Cardiac muscle cell (in vitro differentiated cells and primary cell): ENCODE data around the gene KLHL7. TPM values are rescaled to one million over a fixed set of nuclear protein-coding genes. Genes with fewer than 3 reads are reported as not detected.

ENCODE experiments used
- DNase-seq, 2 donors: peaks; one replicate each; pipeline versions ENCODE4 v3.0.0 to v3.0.0-alpha.2; 2010 to 2017; ENCODE audit warnings: low read depth in 1 of 2, low spot score in 1 of 2
- H3K27ac ChIP-seq: fragments of 200-600 bp; sonication (generic); 2 replicates; pipeline ENCODE4 v1.5.1; 2016
- H3K27me3 ChIP-seq: fragments of 200-600 bp; sonication (generic); 2 replicates; pipeline ENCODE4 v1.6.0; 2016; ENCODE audit warnings: control low read depth
- H3K36me3 ChIP-seq: fragments of 200-600 bp; sonication (generic); 2 replicates; pipeline ENCODE4 v1.5.1; 2016; ENCODE audit warnings: control low read depth
- H3K4me1 ChIP-seq: fragments of 200-600 bp; sonication (generic); 2 replicates; pipeline ENCODE4 v1.8.1; 2017; ENCODE audit warnings: low read depth, mild to moderate bottlenecking, mixed run types
- H3K4me3 ChIP-seq: fragments of 200-600 bp; sonication (generic); 2 replicates; pipeline ENCODE4 v1.5.1; 2016; ENCODE audit warnings: mild to moderate bottlenecking
- H3K9me3 ChIP-seq: fragments of 200-600 bp; sonication (generic); 2 replicates; pipeline ENCODE4 v1.5.1; 2017; ENCODE audit warnings: low read depth, mild to moderate bottlenecking, control low read depth
- polyA plus RNA-seq: library from polyadenylated mRNA; unstranded; fragments of >200 nt; fragmentation: Nextera tagmentation; extraction: Ambion mirVana; gene quantifications from 2 replicates; pipeline ENCODE4 v1.2.1, GENCODE V29; 2016
- total RNA-seq: library from RNA; depleted of rRNA; stranded (reverse); fragments of >200 nt; gene quantifications from 2 replicates; pipeline ENCODE4 v1.2.3, GENCODE V29; 2016
- TF ChIP-seq, protein P1 (sequence below): IDR thresholded peaks from 2 replicates; pipeline ENCODE4 v1.5.1; 2012; ENCODE audit warnings: low read depth, mild to moderate bottlenecking, low read length

The KLHL7 gene
- total and polyA plus RNA-seq, 2 experiments from 2014 or later: 33.4 to 47.1 TPM

DNA sequence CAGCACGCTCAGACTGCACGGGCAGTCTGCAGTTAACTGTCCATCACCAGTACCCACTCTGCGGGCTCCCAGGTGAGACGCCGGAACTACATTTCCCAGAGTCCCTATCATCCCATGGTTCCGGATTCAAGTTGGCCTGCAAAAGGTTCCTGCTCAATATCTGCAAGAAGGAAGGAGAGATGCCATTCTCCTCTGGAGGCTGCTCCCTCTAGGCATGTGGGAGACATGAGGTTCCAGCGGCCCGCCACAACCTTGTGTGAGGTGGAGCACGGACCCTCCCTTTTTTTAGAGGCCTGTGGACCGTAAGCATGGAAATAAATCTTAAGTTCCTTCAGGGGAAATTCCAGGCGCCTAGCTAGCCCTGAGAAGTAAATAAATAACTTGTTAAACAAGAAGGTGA lies 106.0 kb downstream of the KLHL7 start:
- no peak overlapping the region for H3K4me3 ChIP-seq
- no peaks in the 10 kb centered on the region for H3K27me3 ChIP-seq
- H3K36me3 ChIP-seq: no peaks in the 10 kb centered on the region
- H3K27ac ChIP-seq: no peak overlapping the region
- H3K4me1 ChIP-seq: no peaks in the 10 kb centered on the region
- H3K9me3 ChIP-seq: no peaks in the 10 kb centered on the region
- TF ChIP-seq, protein P1, sequence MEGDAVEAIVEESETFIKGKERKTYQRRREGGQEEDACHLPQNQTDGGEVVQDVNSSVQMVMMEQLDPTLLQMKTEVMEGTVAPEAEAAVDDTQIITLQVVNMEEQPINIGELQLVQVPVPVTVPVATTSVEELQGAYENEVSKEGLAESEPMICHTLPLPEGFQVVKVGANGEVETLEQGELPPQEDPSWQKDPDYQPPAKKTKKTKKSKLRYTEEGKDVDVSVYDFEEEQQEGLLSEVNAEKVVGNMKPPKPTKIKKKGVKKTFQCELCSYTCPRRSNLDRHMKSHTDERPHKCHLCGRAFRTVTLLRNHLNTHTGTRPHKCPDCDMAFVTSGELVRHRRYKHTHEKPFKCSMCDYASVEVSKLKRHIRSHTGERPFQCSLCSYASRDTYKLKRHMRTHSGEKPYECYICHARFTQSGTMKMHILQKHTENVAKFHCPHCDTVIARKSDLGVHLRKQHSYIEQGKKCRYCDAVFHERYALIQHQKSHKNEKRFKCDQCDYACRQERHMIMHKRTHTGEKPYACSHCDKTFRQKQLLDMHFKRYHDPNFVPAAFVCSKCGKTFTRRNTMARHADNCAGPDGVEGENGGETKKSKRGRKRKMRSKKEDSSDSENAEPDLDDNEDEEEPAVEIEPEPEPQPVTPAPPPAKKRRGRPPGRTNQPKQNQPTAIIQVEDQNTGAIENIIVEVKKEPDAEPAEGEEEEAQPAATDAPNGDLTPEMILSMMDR: no peak
- no peak for DNase-seq

GRCh38 chr7:23212395-23212794 lies 106.8 kb downstream of the KLHL7 start:
- Histone ChIP-seq H3K4me3 (no peak overlapping the region), H3K9me3 (no peaks in the 10 kb centered on the region), H3K27me3 (no peaks in the 10 kb centered on the region), H3K27ac (no peak overlapping the region), H3K4me1 (no peaks in the 10 kb centered on the region), H3K36me3 (no peaks in the 10 kb centered on the region)
- TF ChIP-seq, protein P1: no peak
- DNase-seq: no peak

DNA sequence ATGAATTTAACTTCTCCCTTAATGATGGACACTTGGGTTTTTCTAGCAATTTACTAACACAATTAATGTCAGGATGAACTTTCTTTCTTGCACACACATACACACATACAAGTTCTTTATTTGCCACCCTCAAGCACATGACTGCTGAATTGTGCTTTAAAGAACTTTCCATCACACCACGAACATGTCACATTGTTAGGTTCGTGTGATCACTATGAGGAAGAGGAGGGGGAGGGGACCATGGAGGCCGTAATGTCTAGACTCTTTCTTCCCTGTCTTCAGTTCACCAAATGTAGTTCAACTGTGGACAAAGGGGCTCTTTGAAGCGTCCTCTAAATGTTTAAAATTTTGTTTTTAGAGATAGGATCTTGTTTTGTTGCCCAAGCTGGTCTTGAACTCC lies 107.3 kb downstream of the KLHL7 start:
- H3K27me3 ChIP-seq: no peaks in the 10 kb centered on the region
- no peaks in the 10 kb centered on the region for H3K4me1 ChIP-seq
- H3K27ac ChIP-seq: no peak overlapping the region
- no peak for DNase-seq
- no peak overlapping the region for H3K4me3 ChIP-seq
- TF ChIP-seq, protein P1: no peak
- H3K9me3 ChIP-seq: no peaks in the 10 kb centered on the region
- H3K36me3 ChIP-seq: no peaks in the 10 kb centered on the region

DNA sequence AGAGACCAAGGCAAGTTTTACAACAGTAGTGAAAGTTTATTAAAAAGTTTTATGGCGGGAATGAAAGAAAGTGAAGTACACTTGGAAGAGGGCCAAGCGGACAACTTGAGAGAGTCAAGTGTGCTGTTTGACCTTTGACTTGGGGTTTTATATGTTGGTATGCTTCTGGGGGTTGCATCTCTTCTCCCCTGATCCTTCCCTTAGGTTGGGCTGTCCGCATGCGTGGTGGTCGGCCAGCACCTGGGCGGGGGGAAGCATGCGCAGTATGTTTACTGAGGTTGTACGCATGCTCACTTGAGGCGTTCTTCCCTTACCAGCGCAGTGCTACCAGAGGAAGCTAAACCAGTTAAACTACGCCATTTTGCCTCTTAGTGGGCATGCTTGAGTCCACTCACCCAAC lies 108.2 kb downstream of the KLHL7 start:
- Histone ChIP-seq H3K9me3 (no peaks in the 10 kb centered on the region), H3K36me3 (no peaks in the 10 kb centered on the region), H3K27me3 (no peaks in the 10 kb centered on the region), H3K4me1 (no peaks in the 10 kb centered on the region), H3K27ac (no peak overlapping the region), H3K4me3 (no peak overlapping the region)
- TF ChIP-seq, protein P1: no peak
- DNase-seq: no peak

DNA sequence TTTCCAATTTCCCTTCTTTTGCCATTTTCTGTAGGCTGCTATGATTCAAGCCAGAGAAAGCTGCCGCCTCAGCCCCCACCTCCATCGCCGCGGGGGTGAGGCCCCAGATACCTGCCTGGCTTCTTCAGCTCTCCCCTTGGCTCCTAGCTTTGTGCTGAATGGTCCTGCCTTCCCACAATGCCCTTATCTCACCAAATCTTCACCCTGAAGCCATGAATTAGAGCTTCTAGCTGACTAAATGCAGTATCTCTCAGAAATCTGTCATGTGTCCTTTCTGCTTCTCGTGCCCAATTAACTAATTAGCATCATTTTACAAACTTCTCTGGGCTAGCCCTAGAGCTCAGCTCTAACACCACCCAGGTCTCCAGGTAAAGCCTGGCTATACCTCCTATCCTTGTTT lies 108.8 kb downstream of the KLHL7 start:
- Histone ChIP-seq H3K4me1 (no peaks in the 10 kb centered on the region), H3K4me3 (no peak overlapping the region), H3K27ac (no peak overlapping the region), H3K27me3 (no peaks in the 10 kb centered on the region), H3K9me3 (no peaks in the 10 kb centered on the region), H3K36me3 (no peaks in the 10 kb centered on the region)
- DNase-seq: no peak
- TF ChIP-seq, protein P1: no peak

GRCh38 chr7:23214938-23215337 lies 109.4 kb downstream of the KLHL7 start:
- no peaks in the 10 kb centered on the region for H3K36me3 ChIP-seq
- H3K4me3 ChIP-seq: no peak overlapping the region
- H3K27me3 ChIP-seq: no peaks in the 10 kb centered on the region
- no peaks in the 10 kb centered on the region for H3K4me1 ChIP-seq
- no peak overlapping the region for H3K27ac ChIP-seq
- DNase-seq: no peak
- no peaks in the 10 kb centered on the region for H3K9me3 ChIP-seq
- TF ChIP-seq, protein P1: no peak
